ENCODE measurements around the gene WWP2.
"Not testable (repeated sequence)": the region's sequence is repeated elsewhere in the genome, so short reads cannot be mapped to it uniquely, and the experiment has no call there.

Gene WWP2

GRCh38 chr16:69951672-69952031 lies 189.5 kb downstream of the WWP2 start:
- DNase-seq, result not testable (repeated sequence)

GRCh38 chr16:69952116-69952515 lies 190.0 kb downstream of the WWP2 start:
- DNase-seq, result not testable (repeated sequence)

- not testable (repeated sequence) for DNase-seq
These were observed 190.6 kb downstream of the WWP2 start for GRCh38 chr16:69952572-69953355.

- not testable (repeated sequence) for DNase-seq
These were observed 192.1 kb downstream of the WWP2 start for GRCh38 chr16:69954241-69954640.

DNA sequence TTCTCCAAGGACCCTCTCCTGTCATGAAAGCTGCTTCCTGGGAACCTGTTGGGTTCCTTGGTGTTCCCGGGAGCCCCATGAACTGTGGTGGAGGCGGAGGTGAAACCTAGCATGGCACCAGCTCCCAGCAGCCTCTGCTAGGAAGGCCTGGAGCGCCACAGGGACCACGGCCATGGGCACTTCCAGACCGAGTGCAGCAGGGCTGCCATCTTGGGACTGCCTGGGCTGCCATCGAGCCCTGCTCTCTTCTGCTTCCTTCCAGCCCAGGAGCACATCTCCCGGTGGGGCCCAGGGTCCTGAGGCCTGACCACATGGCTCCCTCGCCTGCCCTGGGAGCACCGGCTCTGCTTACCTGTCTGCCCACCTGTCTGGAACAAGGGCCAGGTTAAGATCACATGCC lies 201.2 kb downstream of the WWP2 start:
- not testable (repeated sequence) for DNase-seq

- DNase-seq, result not testable (repeated sequence)
These were observed 203.0 kb downstream of the WWP2 start for GRCh38 chr16:69964960-69965660.

DNA sequence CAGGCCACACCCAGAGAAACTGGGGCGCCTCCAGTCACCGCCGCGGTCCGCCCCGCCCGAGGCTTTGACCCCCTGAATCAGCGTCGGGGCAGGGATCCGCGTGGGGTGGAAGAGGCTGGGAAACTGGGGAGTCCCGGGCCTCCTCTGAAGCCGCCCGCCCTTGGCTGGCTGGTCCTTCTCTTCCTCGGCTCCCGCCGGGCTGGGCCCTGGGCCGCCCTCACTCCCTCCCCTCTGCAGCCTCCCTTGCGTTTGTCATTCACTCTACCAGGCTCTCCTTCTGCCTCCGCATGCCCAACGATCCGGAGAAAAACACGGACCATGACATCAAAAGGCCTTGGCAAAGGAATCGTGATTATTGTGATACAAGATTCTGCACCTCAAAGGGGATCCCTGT lies 203.5 kb downstream of the WWP2 start:
- not testable (repeated sequence) for DNase-seq

DNA sequence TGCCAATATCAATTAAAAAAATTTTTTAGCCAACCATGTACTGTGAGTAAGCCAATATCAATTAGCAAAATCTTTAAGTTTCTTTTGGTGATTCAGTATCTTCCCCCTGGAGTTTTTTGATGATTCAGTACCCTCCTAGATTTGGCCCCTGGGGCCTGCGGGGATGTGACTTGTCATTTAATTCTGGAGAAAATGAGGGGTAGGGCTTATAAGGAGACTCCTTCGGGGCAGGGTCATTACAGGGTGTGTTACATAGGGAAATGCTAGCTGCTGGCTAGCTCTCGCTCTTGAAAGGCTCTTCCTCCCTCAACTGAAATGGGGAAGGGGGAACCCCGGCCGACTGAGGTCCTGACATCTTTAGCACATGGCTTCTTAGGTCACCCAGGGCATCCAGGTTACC lies 205.6 kb downstream of the WWP2 start:
- DNase-seq, result not testable (repeated sequence)

GRCh38 chr16:69968125-69968524 lies 206.0 kb downstream of the WWP2 start:
- DNase-seq, result not testable (repeated sequence)

GRCh38 chr16:69969657-69970056 lies 207.5 kb downstream of the WWP2 start:
- not testable (repeated sequence) for DNase-seq

- DNase-seq, result not testable (repeated sequence)
These were observed 210.0 kb downstream of the WWP2 start for GRCh38 chr16:69972120-69972519.

- not testable (repeated sequence) for DNase-seq
These were observed 210.8 kb downstream of the WWP2 start for GRCh38 chr16:69972935-69973334.

DNA sequence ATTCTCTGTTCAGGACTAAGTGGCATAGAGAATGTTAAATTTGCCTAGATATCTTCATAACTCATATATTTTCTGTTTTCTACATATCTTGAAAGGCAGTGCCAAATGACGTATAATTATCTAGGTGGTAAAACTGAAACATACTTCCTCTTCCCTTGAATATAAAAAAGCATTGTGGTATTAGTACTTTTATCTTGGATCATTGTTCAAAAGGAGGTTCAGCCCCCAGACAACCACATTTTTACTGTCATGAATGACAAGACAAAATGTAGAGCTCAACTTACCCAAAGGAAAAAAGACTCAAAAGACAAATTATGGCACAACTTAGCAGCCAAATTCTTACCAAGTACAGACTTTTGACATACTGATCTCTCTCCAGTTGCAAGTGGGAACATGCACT lies 223.1 kb downstream of the WWP2 start:
- DNase-seq, result not testable (repeated sequence)
